OCI-LY1 (cell line): Measurements from ENCODE around the gene TMEM178B.

Experiments
- H2AFZ ChIP-seq: fragments of 200-600 bp; sonication (generic), shearing (Covaris generic); 2 replicates; pipeline ENCODE4 v1.6.0; 2014; ENCODE audit warnings: antibody characterized with exemption, mild to moderate bottlenecking, low read length
- H3F3A ChIP-seq: fragments of 200-600 bp; sonication (generic), shearing (Covaris generic); 2 replicates; pipeline ENCODE4 v1.6.0; 2014; ENCODE audit warnings: mild to moderate bottlenecking, antibody characterized with exemption, low read length, moderate library complexity; ENCODE audit not compliant: insufficient read depth
- H3K27ac ChIP-seq: fragments of 200-600 bp; sonication (generic); 2 replicates; pipeline ENCODE4 v1.5.1; 2014; ENCODE audit warnings: low read length, mixed run types, mild to moderate bottlenecking, low read depth; ENCODE audit not compliant: poor library complexity, severe bottlenecking
- H3K27me3 ChIP-seq: fragments of 200-600 bp; sonication (generic); 2 replicates; pipeline ENCODE4 v1.6.0; 2014; ENCODE audit warnings: antibody characterized with exemption, mild to moderate bottlenecking, low read length, moderate library complexity; ENCODE audit not compliant: insufficient read depth
- H3K36me3 ChIP-seq: fragments of 200-600 bp; sonication (generic); 2 replicates; pipeline ENCODE4 v1.6.1; 2014; ENCODE audit warnings: mild to moderate bottlenecking, antibody characterized with exemption, low read length, moderate library complexity, mixed read lengths; ENCODE audit not compliant: insufficient read depth
- H3K4me1 ChIP-seq: fragments of 200-600 bp; sonication (generic); 2 replicates; pipeline ENCODE4 v1.5.1; 2014; ENCODE audit warnings: mild to moderate bottlenecking, low read length, moderate library complexity; ENCODE audit not compliant: insufficient read depth, severe bottlenecking
- H3K4me2 ChIP-seq: fragments of 200-600 bp; sonication (generic), shearing (Covaris generic); 2 replicates; pipeline ENCODE4 v1.6.1; 2014; ENCODE audit warnings: low read length
- H3K4me3 ChIP-seq: fragments of 200-600 bp; sonication (generic); 2 replicates; pipeline ENCODE4 v1.5.1; 2014; ENCODE audit warnings: low read length, low read depth, mild to moderate bottlenecking, mixed read lengths; ENCODE audit not compliant: poor library complexity, severe bottlenecking
- H3K79me2 ChIP-seq: fragments of 200-600 bp; shearing (Covaris generic); 2 replicates; pipeline ENCODE4 v1.6.1; 2016; ENCODE audit warnings: mixed run types, low read length, mixed read lengths; ENCODE audit not compliant: insufficient read depth
- H3K9ac ChIP-seq: fragments of 200-600 bp; sonication (generic), shearing (Covaris generic); 2 replicates; pipeline ENCODE4 v1.6.1; 2014; ENCODE audit warnings: mild to moderate bottlenecking, low read length, mixed read lengths
- H3K9me2 ChIP-seq: fragments of 200-600 bp; sonication (generic), shearing (Covaris generic); 2 replicates; pipeline ENCODE4 v1.6.1; 2014; ENCODE audit warnings: low read depth, mild to moderate bottlenecking, low read length, mixed read lengths
- H3K9me3 ChIP-seq: fragments of 200-600 bp; shearing (Covaris generic); 2 replicates; pipeline ENCODE4 v1.6.1; 2014; ENCODE audit warnings: low read length, mixed read lengths
- H4K20me1 ChIP-seq: fragments of 200-600 bp; sonication (generic), shearing (Covaris generic); 2 replicates; pipeline ENCODE4 v1.6.0; 2016; ENCODE audit warnings: mild to moderate bottlenecking, low read length; ENCODE audit not compliant: insufficient read depth
- EZH2 ChIP-seq: fragments of 200-600 bp; sonication (generic), shearing (Covaris generic); IDR thresholded peaks from 2 replicates; pipeline ENCODE4 v1.8.0; 2017; ENCODE audit warnings: borderline replicate concordance, mixed run types, mild to moderate bottlenecking, antibody characterized with exemption, low read length, moderate library complexity, mixed read lengths
- TF ChIP-seq, protein P1 (sequence below): fragments of 200-600 bp; sonication (generic), shearing (Covaris generic); IDR thresholded peaks from 2 replicates; pipeline ENCODE4 v1.5.1; 2017; ENCODE audit warnings: mild to moderate bottlenecking, antibody characterized with exemption, low read length, moderate library complexity, mixed read lengths

TMEM178B gene

DNA sequence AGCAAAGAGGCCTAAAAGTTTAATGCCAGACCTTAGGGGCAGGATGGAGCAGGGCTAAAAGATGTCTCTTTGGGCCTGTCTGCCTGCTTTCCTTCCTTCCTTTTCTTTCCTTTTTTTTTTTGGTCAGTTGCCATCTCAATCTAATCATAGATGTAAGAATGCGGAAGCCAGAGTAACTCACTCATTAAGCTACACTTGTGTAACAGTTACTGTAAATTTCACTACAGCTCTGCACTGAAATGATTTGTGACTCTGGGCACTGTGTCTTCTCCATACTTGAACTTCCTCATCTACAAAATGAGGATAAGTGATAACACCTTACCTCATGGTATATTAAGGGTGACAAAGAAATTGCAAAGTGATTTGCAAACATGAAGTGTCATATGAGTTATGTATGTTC, 401.8 kb downstream of the TMEM178B start:
- Histone ChIP-seq H3K36me3 (no peaks in the 10 kb centered on the region), H3K27ac (no peak overlapping the region), H3K4me2 (no peak overlapping the region), H3K9me2 (no peaks in the 10 kb centered on the region), H3K79me2 (no peaks in the 10 kb centered on the region), H3K4me3 (no peak overlapping the region), H3K4me1 (no peaks in the 10 kb centered on the region), H2AFZ (no peak overlapping the region), H3K27me3 (no peaks in the 10 kb centered on the region), H3F3A (no peaks in the 10 kb centered on the region), H3K9ac (no peak overlapping the region), H4K20me1 (no peaks in the 10 kb centered on the region), H3K9me3 (no peaks in the 10 kb centered on the region)
- TF ChIP-seq EZH2, result no peak
- TF ChIP-seq, protein P1, sequence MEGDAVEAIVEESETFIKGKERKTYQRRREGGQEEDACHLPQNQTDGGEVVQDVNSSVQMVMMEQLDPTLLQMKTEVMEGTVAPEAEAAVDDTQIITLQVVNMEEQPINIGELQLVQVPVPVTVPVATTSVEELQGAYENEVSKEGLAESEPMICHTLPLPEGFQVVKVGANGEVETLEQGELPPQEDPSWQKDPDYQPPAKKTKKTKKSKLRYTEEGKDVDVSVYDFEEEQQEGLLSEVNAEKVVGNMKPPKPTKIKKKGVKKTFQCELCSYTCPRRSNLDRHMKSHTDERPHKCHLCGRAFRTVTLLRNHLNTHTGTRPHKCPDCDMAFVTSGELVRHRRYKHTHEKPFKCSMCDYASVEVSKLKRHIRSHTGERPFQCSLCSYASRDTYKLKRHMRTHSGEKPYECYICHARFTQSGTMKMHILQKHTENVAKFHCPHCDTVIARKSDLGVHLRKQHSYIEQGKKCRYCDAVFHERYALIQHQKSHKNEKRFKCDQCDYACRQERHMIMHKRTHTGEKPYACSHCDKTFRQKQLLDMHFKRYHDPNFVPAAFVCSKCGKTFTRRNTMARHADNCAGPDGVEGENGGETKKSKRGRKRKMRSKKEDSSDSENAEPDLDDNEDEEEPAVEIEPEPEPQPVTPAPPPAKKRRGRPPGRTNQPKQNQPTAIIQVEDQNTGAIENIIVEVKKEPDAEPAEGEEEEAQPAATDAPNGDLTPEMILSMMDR, result no peak

DNA sequence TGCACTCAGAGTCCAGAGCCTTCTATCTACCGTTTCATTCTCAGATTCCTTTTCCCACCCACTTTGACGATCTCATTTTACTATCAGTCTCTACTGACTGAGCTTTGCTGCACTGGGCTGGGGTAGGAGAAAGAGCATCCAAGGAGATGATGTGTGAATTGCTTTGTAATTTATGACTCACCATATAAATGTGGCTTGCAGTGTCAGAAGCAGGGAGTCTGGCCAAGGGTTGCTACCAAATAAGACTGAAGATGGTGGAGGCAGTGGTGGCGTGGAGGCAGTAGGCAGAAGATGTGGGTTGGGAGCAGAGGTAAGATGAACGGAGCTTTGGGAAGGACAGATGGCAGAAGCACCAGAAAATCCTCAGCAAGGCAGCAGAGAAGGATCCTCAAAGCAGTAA, 404.0 kb downstream of the TMEM178B start:
- H3K4me2 ChIP-seq, result no peak overlapping the region
- no peak overlapping the region for H2AFZ ChIP-seq
- no peaks in the 10 kb centered on the region for H4K20me1 ChIP-seq
- H3K9me2 ChIP-seq, result no peaks in the 10 kb centered on the region
- H3K9ac ChIP-seq, result no peak overlapping the region
- H3K27me3 ChIP-seq, result no peaks in the 10 kb centered on the region
- no peaks in the 10 kb centered on the region for H3F3A ChIP-seq
- H3K4me3 ChIP-seq, result no peak overlapping the region
- H3K9me3 ChIP-seq, result no peaks in the 10 kb centered on the region
- TF ChIP-seq EZH2, result no peak
- TF ChIP-seq, protein P1, result no peak
- no peaks in the 10 kb centered on the region for H3K36me3 ChIP-seq
- H3K4me1 ChIP-seq, result no peaks in the 10 kb centered on the region
- H3K27ac ChIP-seq, result no peak overlapping the region
- no peaks in the 10 kb centered on the region for H3K79me2 ChIP-seq

DNA sequence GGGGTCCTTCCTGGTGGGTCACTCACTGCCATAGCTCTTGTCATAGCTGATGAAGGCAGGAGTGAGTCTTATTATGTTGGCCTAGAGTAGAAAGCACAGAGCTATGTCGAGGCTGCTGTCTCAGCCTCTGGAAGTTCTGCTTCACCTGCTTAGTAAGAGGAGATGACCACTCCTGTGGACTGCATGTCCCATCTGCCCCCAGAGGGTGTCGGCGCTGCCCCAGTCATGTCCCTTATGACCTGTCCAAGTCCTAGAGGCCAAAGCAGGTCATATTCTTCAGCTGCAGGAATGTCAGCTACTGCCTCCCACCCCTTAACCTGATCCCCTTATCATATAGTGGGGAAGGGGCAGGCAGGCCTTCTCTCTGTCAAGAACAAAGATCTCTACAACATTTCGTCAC, 405.0 kb downstream of the TMEM178B start:
- Histone ChIP-seq H3K4me2 (no peak overlapping the region), H3K9me2 (no peaks in the 10 kb centered on the region), H3K9ac (no peak overlapping the region), H3K9me3 (no peaks in the 10 kb centered on the region), H3K27me3 (no peaks in the 10 kb centered on the region), H3K27ac (no peak overlapping the region), H3F3A (no peaks in the 10 kb centered on the region), H3K4me3 (no peak overlapping the region), H4K20me1 (no peaks in the 10 kb centered on the region), H3K4me1 (no peaks in the 10 kb centered on the region), H3K36me3 (no peaks in the 10 kb centered on the region), H3K79me2 (no peaks in the 10 kb centered on the region), H2AFZ (no peak overlapping the region)
- TF ChIP-seq, protein P1, result no peak
- no peak for TF ChIP-seq EZH2
